GM18873 (cell line): ENCODE data around the gene PNPT1.
"Not testable (repeated sequence)": the region's sequence is repeated elsewhere in the genome, so short reads cannot be mapped to it uniquely, and the experiment has no call there.

Source experiments
- ATAC-seq: cut with Tn5 transposase; IDR thresholded peaks from one replicate; pipeline ENCODE4 v1.9.1; 2021; ENCODE audit warnings: mild to moderate bottlenecking, moderate library complexity, moderate number of reproducible peaks; ENCODE audit not compliant: unreplicated experiment, low FRiP score

PNPT1 gene

GRCh38 chr2:55692740-55693139 is 904 bp downstream of the PNPT1 start:
- not testable (repeated sequence) for ATAC-seq

DNA sequence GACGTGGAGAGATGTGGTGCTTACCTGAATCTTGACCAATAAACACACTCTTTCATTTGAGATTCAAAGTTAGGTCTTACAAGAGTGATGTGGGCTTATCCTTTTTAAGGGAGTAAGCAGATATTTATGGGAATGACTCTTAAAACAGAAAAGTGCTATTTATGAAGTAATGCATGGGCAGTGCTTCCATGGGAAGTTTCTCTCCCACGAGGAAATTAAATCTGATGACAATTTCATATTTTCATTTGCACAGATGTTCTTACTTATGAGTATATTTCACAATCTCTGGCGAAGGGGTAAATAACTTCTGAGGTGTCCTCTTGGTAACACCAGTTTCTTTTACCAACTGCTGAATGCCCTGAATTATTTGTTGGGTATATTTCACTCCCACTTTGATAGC is 21.0 kb downstream of the PNPT1 start:
- ATAC-seq, result no peak

GRCh38 chr2:55668956-55669355 is 24.7 kb downstream of the PNPT1 start:
- no peak for ATAC-seq

DNA sequence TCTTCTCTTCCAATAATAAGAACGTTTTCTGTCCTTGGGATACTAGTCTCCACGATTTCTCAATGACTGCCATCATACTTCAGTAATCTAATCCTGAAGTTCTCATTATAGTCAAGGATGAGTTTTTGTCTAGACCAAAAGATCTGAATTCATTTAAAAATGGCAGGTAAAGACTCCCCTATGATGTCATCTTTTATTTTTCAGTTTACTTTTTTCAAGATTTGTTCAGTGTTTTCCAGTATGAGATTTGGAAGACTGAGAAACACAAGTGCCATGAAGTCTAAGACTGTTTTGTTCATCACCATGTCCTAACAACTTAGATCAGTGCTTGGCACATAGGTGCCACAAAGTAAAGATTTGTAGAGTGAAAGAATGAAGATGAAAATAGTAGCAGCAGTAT is 40.4 kb downstream of the PNPT1 start:
- ATAC-seq, result no peak

DNA sequence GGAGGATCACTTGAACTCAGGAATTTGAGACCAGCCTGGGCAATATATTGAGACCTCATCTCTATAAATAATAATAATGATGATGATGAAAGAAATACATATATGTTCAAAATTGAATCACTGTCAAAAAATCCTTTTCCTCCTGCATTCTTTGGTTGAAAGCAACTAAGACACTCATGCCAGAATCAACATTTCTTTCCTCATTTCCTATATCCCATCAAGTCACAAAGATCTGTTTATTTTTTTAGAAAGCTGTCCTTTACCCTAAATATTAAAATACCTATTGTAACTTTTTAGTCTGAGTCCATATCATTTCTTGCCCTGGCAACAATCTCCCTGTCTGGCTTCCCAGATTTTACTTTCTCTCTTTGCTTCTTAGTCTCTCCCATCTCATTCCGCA is 44.4 kb downstream of the PNPT1 start:
- ATAC-seq, result no peak

GRCh38 chr2:55636831-55637230 is 56.8 kb downstream of the PNPT1 start:
- no peak for ATAC-seq

GRCh38 chr2:55628931-55629330 is 64.7 kb downstream of the PNPT1 start:
- ATAC-seq, result no peak

GRCh38 chr2:55627915-55628314 is 65.7 kb downstream of the PNPT1 start:
- no peak for ATAC-seq

DNA sequence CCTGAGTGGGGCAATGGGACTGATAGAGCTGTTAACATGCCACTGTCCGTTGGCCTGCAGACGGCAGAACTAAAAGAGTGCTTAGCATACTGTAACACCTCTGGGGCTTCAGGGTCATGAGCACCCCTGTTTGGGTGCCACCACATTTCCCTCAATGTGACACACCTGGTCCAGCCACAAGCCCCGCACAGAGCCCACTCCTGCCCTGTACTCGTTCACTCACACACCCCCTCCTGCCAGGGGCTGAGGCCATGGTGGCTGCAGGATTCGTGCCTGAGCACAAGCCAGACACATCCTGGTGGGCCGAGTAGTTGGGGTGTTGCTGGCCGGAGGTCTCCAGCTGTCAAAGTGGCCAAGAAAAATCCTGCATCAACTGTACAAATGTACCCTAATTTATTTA is 71.8 kb downstream of the PNPT1 start:
- ATAC-seq, result no peak

GRCh38 chr2:55620123-55620779 is 73.4 kb downstream of the PNPT1 start:
- ATAC-seq, result no peak

DNA sequence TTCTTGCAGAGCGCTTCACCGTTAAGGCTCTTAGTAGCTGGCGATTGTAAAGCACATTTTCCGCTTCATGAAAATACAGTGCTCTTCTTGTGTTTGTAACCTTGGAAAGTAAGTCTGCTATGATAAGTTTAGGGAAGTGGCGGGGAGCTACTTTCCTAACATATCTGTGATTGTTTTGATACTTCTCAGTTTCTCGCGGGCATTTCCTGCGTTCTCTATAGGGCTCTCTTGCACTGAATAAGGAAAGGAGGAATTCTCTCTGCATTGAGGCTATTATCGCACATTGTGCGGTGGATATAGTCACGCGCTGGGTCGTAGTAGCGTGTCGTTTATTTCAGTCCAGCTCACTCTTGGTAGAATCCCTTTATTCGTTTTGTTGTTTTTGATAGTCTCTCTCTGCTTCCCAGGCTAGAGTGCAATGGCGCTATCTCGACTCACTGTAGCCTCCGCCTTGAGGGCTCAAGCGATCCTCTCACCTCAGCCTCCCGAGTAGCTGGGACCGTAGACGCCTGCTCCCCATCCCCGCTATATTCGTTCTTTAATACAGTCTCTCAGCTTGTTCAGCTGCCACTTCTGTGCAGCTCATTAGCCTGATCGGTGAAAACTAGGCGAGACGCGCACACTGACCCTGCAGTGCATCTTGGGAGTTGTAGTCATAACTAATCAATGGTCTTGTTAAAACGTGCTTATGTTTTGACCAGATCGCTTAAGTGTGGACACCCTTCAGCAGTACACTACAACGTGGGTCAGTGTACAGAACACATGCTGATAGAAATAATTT is 75.2 kb downstream of the PNPT1 start:
- peak; percentile 37 for ATAC-seq

GRCh38 chr2:55618025-55618274 is 75.7 kb downstream of the PNPT1 start:
- ATAC-seq, result no peak

- peak; percentile 80 for ATAC-seq
Measured at GRCh38 chr2:55617175-55618024, 76.2 kb downstream of the PNPT1 start, which contains the start of gene PPP4R3B. TSS of gene PPP4R3B (minus strand) at chr2:55617622. CDS start at chr2:55617285, 337 bp downstream.

DNA sequence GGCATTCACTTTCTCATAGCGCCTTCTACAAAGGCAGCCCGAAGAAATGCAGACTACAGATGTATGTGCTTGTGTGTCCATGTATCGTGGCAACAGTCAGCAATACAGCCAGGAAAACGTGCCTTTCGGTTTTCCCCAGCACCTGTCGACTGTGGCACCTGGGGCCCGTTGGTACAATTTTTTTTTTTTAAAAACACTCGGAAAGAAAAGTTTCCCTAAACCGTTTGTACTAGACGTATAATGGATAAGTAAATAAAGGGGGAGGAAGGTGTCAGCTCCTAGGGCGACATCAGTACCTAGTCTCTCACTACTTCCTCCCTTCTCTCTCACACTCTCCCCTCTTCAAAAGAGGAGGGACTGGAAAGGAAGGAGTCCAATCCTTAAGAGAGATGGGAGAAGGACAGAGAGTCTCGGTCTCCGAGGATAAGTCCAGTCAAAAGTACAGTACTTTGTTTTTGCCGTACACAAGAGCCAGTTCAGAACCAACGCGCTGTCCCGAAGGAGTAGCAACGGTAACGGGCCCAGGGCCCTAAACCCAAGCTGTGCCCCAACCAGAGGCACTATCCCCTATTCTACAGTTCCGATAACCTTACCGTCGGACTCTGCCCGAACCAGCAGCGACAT is 77.0 kb downstream of the PNPT1 start:
- ATAC-seq, result peak; percentile 0

DNA sequence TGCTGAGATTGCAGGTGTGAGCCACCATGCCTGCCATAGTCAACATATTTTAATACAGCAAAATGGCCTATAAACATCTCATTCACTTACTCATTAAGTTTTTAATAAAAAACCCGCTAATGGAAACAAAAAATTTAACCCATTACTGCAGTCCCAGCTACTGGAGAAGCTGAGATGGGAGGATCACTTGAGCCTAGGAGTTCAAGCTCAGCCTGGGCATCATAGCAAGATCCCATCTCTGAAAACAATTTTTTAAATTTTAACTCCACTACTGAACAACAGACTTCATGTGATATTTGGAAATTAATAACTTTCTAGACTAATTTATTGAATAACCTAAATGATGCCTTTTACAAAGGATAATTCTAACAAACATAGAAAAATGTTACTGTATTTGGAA is 81.6 kb downstream of the PNPT1 start:
- ATAC-seq, result no peak

DNA sequence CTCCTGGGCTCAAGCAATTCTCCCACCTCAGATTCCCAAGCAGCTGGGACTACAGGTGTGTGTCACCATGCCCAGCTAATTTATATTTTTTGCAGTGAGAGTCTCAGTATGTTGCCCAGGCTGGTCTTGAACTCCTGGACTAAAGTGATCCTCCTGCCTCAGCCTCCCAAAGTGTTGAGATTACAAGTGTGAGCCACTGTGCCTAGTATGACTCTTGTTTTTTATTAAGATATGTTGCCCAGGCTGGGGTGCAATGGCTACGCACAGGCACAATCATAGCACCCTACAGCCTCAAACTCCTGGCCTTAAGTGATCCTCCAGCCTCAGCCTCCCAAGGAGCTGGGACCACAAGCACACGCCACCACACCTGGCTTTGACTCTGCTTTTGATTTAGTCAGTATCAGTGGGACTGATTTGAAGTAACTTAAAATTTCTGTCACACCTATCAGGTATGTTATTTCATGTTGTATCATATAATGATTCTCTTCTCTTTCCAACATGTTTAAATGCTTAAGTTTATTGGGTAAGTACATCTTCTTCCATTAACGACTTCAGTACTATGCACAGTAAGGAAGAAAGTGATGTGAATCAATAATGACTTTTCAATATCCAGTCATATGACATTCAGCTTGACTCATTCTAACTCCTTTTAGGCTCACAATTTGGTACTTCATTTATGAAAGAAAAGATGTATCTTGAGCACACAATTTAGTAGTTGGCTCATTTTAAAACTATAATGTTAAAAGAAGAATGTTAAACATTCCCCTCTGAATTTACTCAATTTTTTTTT is 82.5 kb downstream of the PNPT1 start:
- no peak for ATAC-seq

GRCh38 chr2:55609938-55610578 is 83.6 kb downstream of the PNPT1 start:
- ATAC-seq, result no peak

DNA sequence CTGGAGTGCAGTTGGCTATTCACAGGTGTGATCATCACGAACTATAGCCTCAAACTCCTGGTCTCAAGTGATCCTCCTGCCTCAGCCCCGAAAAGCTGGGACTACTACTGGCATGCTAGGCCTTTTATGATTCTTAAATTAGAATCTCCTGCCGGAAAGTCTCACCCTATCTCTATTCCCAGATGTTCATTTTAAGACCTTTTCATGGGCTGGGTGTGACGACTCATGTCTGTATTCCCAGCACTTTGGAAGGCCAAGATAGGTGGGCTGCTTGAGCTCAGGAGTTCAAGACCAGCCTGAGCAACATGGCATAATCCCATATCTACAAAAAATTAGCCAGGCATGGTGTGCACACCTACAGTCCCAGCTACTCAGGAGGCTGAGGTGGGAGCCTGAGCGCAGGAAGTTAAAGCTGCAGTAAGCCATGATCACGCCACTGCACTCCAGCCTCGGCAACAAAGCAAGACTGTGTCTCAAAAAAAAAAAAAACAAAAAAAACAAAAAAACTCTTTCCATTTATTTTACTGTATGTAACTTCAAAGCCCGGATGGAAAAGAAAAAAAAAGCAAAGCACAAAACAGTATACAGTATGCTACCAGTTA is 84.3 kb downstream of the PNPT1 start:
- no peak for ATAC-seq

DNA sequence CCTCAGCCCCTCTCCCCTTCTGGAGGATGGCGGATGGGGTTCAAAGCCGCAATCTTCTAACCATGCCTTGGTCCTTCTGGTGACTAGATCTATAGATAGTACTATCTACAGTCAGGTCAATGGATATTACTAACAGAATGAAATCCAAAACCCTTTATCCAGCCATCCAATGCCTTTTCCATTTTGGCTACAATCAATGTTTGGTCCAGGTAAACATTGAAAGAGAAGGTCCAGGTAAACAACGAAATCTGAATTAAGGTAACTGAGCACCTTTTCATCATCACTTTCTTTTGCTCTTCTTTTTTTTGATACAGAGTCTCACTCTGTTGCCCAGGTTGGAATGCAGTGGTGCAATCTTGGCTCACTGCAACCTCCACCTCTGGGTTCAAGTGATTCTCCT is 85.9 kb downstream of the PNPT1 start:
- no peak for ATAC-seq
